Uterus (tissue), 2 donors: ENCODE data around the gene TEX261.

Experiments used
- CTCF ChIP-seq, 4 experiments: fragments of 200-600 bp in 2 of 4; fragments of 450-650 bp in 2 of 4; sonication (generic) in 2 of 4; IDR thresholded peaks; one replicate each; pipeline ENCODE4 v1.5.1; 2016 to 2019; ENCODE audit warnings: antibody characterized with exemption in 4 of 4, mild to moderate bottlenecking in 2 of 4, moderate library complexity in 1 of 4
- POLR2A ChIP-seq, 2 donors: fragments of 450-650 bp; IDR thresholded peaks; one replicate each; pipeline ENCODE4 v1.6.1; 2016; ENCODE audit warnings: antibody characterized with exemption in 2 of 2, mild to moderate bottlenecking in 1 of 2, moderate library complexity in 1 of 2

GRCh38 chr2:70937866-70938585 lies 56.6 kb downstream of the TEX261 start:
- TF ChIP-seq CTCF (IDR thresholded peaks at IDR 0.05) (no peak), POLR2A (IDR thresholded peaks at IDR 0.05) (no peak)
